Epithelial cell of esophagus (primary cell): ENCODE data around the gene TSPAN9.

Experiments
- DNase-seq: peaks from one replicate; pipeline ENCODE4 v3.0.0; 2010; ENCODE audit warnings: low read depth
- H3K4me3 ChIP-seq: 2 replicates; pipeline ENCODE4 v1.5.1; 2011; ENCODE audit warnings: mild to moderate bottlenecking, low read length, control low read depth
- CTCF ChIP-seq: IDR thresholded peaks from 2 replicates; pipeline ENCODE4 v1.5.1; 2011; ENCODE audit warnings: low read depth, mild to moderate bottlenecking, low read length, control low read depth, inconsistent platforms; ENCODE audit not compliant: insufficient read depth; ENCODE audit errors: missing control alignments

TSPAN9 gene

GRCh38 chr12:3098436-3098835, 21.3 kb downstream of the TSPAN9 start:
- no peak for TF ChIP-seq CTCF
- no peak overlapping the region for H3K4me3 ChIP-seq

DNA sequence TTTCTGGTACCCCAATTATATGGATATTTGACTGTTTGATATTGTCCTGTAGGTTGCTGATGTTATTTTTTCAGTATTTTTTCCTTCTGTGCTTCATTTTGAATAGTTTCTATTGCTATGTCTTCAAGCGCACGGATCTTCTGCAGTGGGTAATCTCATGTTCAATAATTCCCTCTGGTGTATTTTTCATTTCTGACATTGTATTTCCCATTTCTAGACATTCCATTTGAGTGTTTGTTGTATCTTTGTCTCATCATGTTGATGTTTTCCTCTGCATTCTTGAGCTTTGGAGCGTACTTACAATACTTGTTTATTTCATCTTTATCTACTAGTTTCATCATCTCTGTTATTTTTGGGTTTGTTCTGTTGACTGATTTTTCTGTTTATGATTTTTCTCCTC, 22.0 kb downstream of the TSPAN9 start:
- DNase-seq: no peak
- H3K4me3 ChIP-seq: no peak overlapping the region
- no peak for TF ChIP-seq CTCF

More at GRCh38 chr12:3098436-3098835, 21.3 kb downstream of the TSPAN9 start:
- DNase-seq: no peak

GRCh38 chr12:3101309-3102024, 24.3 kb downstream of the TSPAN9 start:
- DNase-seq: peak; percentile 61
- no peak for TF ChIP-seq CTCF
- H3K4me3 ChIP-seq: no peak overlapping the region

- DNase-seq: no peak
- no peak overlapping the region for H3K4me3 ChIP-seq
- no peak for TF ChIP-seq CTCF
Measured at GRCh38 chr12:3102771-3103410, 25.7 kb downstream of the TSPAN9 start.

GRCh38 chr12:3103806-3104205, 26.6 kb downstream of the TSPAN9 start:
- DNase-seq: no peak
- H3K4me3 ChIP-seq: no peak overlapping the region

DNA sequence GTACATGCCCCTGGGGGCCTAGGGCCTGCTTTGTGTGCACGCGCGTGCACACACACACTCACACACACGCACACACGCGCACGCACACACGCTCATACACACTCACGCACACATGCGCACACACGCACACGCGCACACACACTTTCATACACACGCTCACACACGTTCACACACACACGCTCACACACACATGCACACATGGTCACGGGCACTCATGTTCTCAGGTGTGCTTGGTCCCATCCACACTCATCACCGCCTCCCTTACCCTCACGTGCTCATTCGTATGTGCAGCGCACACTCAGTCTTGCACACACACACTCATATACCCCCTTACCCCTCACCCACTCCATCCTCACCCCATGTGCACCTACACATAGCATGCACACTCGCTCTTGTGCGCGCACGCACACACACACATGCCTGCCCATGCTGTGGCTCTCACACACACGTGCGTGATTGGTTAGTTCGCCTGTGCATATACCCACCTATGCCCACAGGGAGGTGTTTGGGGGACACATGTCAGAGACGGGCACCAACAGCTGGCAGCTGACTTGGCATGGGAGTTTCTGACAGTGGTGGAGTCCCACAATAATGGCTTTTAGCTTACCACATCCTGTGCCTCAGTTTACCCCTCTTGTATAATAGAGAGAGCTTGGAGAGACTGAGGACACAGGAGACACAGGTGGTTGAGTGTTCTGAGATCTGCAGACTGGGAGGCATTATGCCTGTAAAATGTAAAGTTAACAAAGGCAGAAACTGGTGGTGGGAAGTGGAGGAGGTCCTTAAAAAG, 28.7 kb downstream of the TSPAN9 start:
- no peak overlapping the region for H3K4me3 ChIP-seq
- no peak for TF ChIP-seq CTCF
- no peak for DNase-seq

More at GRCh38 chr12:3103806-3104205, 26.6 kb downstream of the TSPAN9 start:
- no peak for TF ChIP-seq CTCF
